ENCODE measurements around the gene RHOBTB3.
"Not testable (repeated sequence)": the region's sequence is repeated elsewhere in the genome, so short reads cannot be mapped to it uniquely, and the experiment has no call there.

Gene RHOBTB3

GRCh38 chr5:95801961-95802360 lies 70.8 kb downstream of the RHOBTB3 start:
- no peak for FAIRE-seq

GRCh38 chr5:95803271-95804148 lies 72.4 kb downstream of the RHOBTB3 start:
- no peak for FAIRE-seq

- no peak for FAIRE-seq
Measured at GRCh38 chr5:95804736-95805539, 73.8 kb downstream of the RHOBTB3 start.

- no peak for FAIRE-seq
Measured at GRCh38 chr5:95806687-95807086, 75.6 kb downstream of the RHOBTB3 start.

- FAIRE-seq = no peak
Measured at GRCh38 chr5:95808013-95808685, 77.0 kb downstream of the RHOBTB3 start.

GRCh38 chr5:95808686-95809413 lies 77.7 kb downstream of the RHOBTB3 start:
- no peak for FAIRE-seq

GRCh38 chr5:95809414-95809960 lies 78.4 kb downstream of the RHOBTB3 start:
- FAIRE-seq = no peak

- no peak for FAIRE-seq
Measured at GRCh38 chr5:95810305-95811125, 79.4 kb downstream of the RHOBTB3 start.

GRCh38 chr5:95811126-95811423 lies 79.9 kb downstream of the RHOBTB3 start:
- FAIRE-seq = not testable (repeated sequence)

GRCh38 chr5:95811461-95812073 lies 80.4 kb downstream of the RHOBTB3 start:
- not testable (repeated sequence) for FAIRE-seq

GRCh38 chr5:95812074-95812471 lies 80.9 kb downstream of the RHOBTB3 start:
- no peak for FAIRE-seq

GRCh38 chr5:95813035-95813434 lies 81.9 kb downstream of the RHOBTB3 start:
- FAIRE-seq = not testable (repeated sequence)

- no peak for FAIRE-seq
Measured at GRCh38 chr5:95815155-95815729, 84.1 kb downstream of the RHOBTB3 start.

- FAIRE-seq = no peak
Measured at GRCh38 chr5:95816341-95816740, 85.2 kb downstream of the RHOBTB3 start.

GRCh38 chr5:95816776-95817175 lies 85.6 kb downstream of the RHOBTB3 start:
- no peak for FAIRE-seq

- FAIRE-seq = no peak
Measured at GRCh38 chr5:95817430-95817829, 86.3 kb downstream of the RHOBTB3 start.

GRCh38 chr5:95818181-95819147 lies 87.3 kb downstream of the RHOBTB3 start:
- no peak for FAIRE-seq

- no peak for FAIRE-seq
Measured at GRCh38 chr5:95821110-95822021, 90.2 kb downstream of the RHOBTB3 start.

Measured in endometrium (tissue), 2 donors.